Upper lobe of left lung (tissue), 4 donors: ENCODE results near the gene CFAP299.

Experiments
- POLR2AphosphoS5 ChIP-seq, 2 donors: sonication (generic); formaldehyde crosslinking; IDR thresholded peaks; one replicate each; pipeline ENCODE4 v1.5.1; 2017; ENCODE audit warnings: antibody characterized with exemption in 2 of 2
- TF ChIP-seq, protein P1 (sequence below), 6 experiments: fragments of 450-650 bp in 4 of 6; fragments of 200-600 bp in 2 of 6; sonication (generic) in 2 of 6; IDR thresholded peaks; one replicate each; pipeline ENCODE4 v1.5.1; 2016 to 2019; ENCODE audit warnings: antibody characterized with exemption in 6 of 6

DNA sequence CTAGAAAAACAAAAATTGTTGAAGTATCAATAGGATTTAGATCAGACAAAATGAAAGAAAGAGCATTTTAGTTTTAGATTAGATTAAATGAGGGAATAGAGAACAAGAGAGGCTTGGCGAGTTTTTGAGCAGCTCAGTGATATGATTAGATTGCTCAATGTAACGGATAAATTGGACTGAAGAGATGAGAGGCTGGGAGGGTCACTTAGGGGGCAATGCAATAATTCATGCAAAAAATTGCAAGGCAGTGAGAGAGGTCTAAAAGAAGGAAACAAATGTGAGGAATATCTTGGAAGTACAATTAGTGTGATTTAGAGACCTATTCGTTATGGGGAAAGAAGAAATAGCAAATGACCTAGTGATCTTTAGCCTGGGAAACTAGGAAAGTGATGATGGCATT is 644.7 kb downstream of the CFAP299 start:
- TF ChIP-seq POLR2AphosphoS5 (IDR thresholded peaks at IDR 0.05) = no peak
- TF ChIP-seq, protein P1, sequence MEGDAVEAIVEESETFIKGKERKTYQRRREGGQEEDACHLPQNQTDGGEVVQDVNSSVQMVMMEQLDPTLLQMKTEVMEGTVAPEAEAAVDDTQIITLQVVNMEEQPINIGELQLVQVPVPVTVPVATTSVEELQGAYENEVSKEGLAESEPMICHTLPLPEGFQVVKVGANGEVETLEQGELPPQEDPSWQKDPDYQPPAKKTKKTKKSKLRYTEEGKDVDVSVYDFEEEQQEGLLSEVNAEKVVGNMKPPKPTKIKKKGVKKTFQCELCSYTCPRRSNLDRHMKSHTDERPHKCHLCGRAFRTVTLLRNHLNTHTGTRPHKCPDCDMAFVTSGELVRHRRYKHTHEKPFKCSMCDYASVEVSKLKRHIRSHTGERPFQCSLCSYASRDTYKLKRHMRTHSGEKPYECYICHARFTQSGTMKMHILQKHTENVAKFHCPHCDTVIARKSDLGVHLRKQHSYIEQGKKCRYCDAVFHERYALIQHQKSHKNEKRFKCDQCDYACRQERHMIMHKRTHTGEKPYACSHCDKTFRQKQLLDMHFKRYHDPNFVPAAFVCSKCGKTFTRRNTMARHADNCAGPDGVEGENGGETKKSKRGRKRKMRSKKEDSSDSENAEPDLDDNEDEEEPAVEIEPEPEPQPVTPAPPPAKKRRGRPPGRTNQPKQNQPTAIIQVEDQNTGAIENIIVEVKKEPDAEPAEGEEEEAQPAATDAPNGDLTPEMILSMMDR (IDR thresholded peaks at IDR 0.05) = no peak
